Activated CD8-positive, alpha-beta T cell treated with anti-CD3 and anti-CD28 coated beads, Interleukin-2, amount 10 ng/mL, durations not matched to agents 7 days and 5 days (primary cell): ENCODE data around the gene ARID1B. TPM values are rescaled to one million over a fixed set of nuclear protein-coding genes. Genes with fewer than 3 reads are reported as not detected.

ENCODE experiments used
- ATAC-seq: fragments of 150-1000 bp; cut with Tn5 transposase; one replicate; pipeline ENCODE4 v1.10.0; 2021; ENCODE audit warnings: moderate library complexity
- CTCF ChIA-PET: fragments of 350-600 bp; sonication (Branson Sonifier 250); formaldehyde crosslinking; loops from one replicate; lab custom pipeline; 2021; ENCODE audit warnings: antibody characterized with exemption; lab: Charles Lee
- POLR2A ChIA-PET: fragments of 350-600 bp; sonication (Branson Sonifier 250); formaldehyde crosslinking; loops from one replicate; lab custom pipeline; 2021; ENCODE audit warnings: antibody characterized with exemption; lab: Charles Lee
- DNase-seq: peaks from one replicate; pipeline ENCODE4 v3.0.0-alpha.2; 2020
- H3K27ac Mint-ChIP-seq: one replicate; pipeline ENCODE4 v1.8.0; 2021; ENCODE audit warnings: mild to moderate bottlenecking, mixed read lengths
- H3K27me3 Mint-ChIP-seq: one replicate; pipeline ENCODE4 v1.8.0; 2021; ENCODE audit warnings: low read depth, mixed read lengths
- H3K36me3 Mint-ChIP-seq: one replicate; pipeline ENCODE4 v1.8.0; 2021; ENCODE audit warnings: low read depth, mixed read lengths
- H3K4me1 Mint-ChIP-seq: one replicate; pipeline ENCODE4 v1.8.0; 2021; ENCODE audit warnings: low read depth, mixed read lengths
- H3K4me3 Mint-ChIP-seq: one replicate; pipeline ENCODE4 v1.8.0; 2021; ENCODE audit warnings: mild to moderate bottlenecking, mixed read lengths
- H3K9me3 Mint-ChIP-seq: one replicate; pipeline ENCODE4 v1.8.0; 2022; ENCODE audit warnings: mixed read lengths; ENCODE audit not compliant: insufficient read depth
- total RNA-seq, 2 experiments: library from RNA; stranded (reverse); gene quantifications; one replicate each; pipeline ENCODE4 v1.2.3, GENCODE V29; 2021

The ARID1B gene
- total RNA-seq, 2 experiments from 2014 or later = 60.9 to 62.4 TPM

GRCh38 chr6:157222201-157222981, 445.2 kb downstream of the ARID1B start:
- ATAC-seq = no peak
- H3K9me3 Mint-ChIP-seq = no peaks in the 10 kb centered on the region
- CTCF ChIA-PET = interaction anchor here (0.9 to 2.0 kb wide), 4 partner anchors 13 to 444 kb away, joined by 4 to 12 read pairs (median 7); no protein-coding TSS in a partner anchor
- no peak for DNase-seq
- no peaks in the 10 kb centered on the region for H3K36me3 Mint-ChIP-seq
- H3K27ac Mint-ChIP-seq = peak overlapping the region; percentile 82
- H3K4me3 Mint-ChIP-seq = peak overlapping the region; percentile 3
- POLR2A ChIA-PET = interaction anchor here (0.6 to 1.1 kb wide), 2 partner anchors 52 to 236 kb away, joined by 3 to 6 read pairs; no protein-coding TSS in a partner anchor
- peaks cover 3% of the 10 kb centered on the region for H3K27me3 Mint-ChIP-seq
- H3K4me1 Mint-ChIP-seq = peaks cover 42% of the 10 kb centered on the region

- Mint-ChIP-seq H3K36me3 (no peaks in the 10 kb centered on the region), H3K9me3 (no peaks in the 10 kb centered on the region), H3K27me3 (peaks cover 3% of the 10 kb centered on the region), H3K4me1 (peaks cover 49% of the 10 kb centered on the region), H3K27ac (peak overlapping the region; percentile 82), H3K4me3 (no peak overlapping the region)
- ChIA-PET CTCF (interaction anchor here (0.9 to 2.0 kb wide), 4 partner anchors 12 to 443 kb away, joined by 4 to 12 read pairs (median 7); no protein-coding TSS in a partner anchor), POLR2A (interaction anchor here (0.6 to 1.1 kb wide), 2 partner anchors 51 to 237 kb away, joined by 3 to 6 read pairs; no protein-coding TSS in a partner anchor)
- ATAC-seq (no peak), DNase-seq (no peak)
Measured at GRCh38 chr6:157223021-157223430, 445.8 kb downstream of the ARID1B start.

- DNase-seq = no peak
- Mint-ChIP-seq H3K9me3 (no peaks in the 10 kb centered on the region), H3K36me3 (no peaks in the 10 kb centered on the region), H3K27ac (no peak overlapping the region), H3K4me3 (no peak overlapping the region), H3K27me3 (peaks cover 3% of the 10 kb centered on the region), H3K4me1 (peaks cover 53% of the 10 kb centered on the region)
- ChIA-PET POLR2A (interaction anchor here (1.1 kb wide), 1 partner anchor 51 kb away, joined by 6 read pairs; no protein-coding TSS in a partner anchor), CTCF (interaction anchor here (1.0 to 2.0 kb wide), 3 partner anchors 12 to 51 kb away, joined by 4 to 12 read pairs (median 9); no protein-coding TSS in a partner anchor)
- no peak for ATAC-seq
Measured at GRCh38 chr6:157223511-157223910, 446.3 kb downstream of the ARID1B start.

GRCh38 chr6:157224178-157224950, 447.2 kb downstream of the ARID1B start:
- DNase-seq = no peak
- Mint-ChIP-seq H3K4me3 (no peak overlapping the region), H3K27ac (no peak overlapping the region), H3K9me3 (no peaks in the 10 kb centered on the region), H3K27me3 (peaks cover 3% of the 10 kb centered on the region), H3K4me1 (peaks cover 60% of the 10 kb centered on the region), H3K36me3 (no peaks in the 10 kb centered on the region)
- ChIA-PET CTCF (interaction anchor here (2.0 kb wide), 1 partner anchor 11 kb away, joined by 12 read pairs; no protein-coding TSS in a partner anchor), POLR2A (interaction anchor here (0.8 kb wide), 1 partner anchor 14 kb away, joined by 3 read pairs; no protein-coding TSS in a partner anchor)
- no peak for ATAC-seq

GRCh38 chr6:157224951-157225574, 447.9 kb downstream of the ARID1B start:
- no peak overlapping the region for H3K27ac Mint-ChIP-seq
- CTCF ChIA-PET = interaction anchor here (0.8 to 1.9 kb wide), 4 partner anchors 11 to 100 kb away, joined by 3 to 5 read pairs (median 3); no protein-coding TSS in a partner anchor
- no peak for DNase-seq
- H3K4me3 Mint-ChIP-seq = no peak overlapping the region
- no peak for ATAC-seq
- POLR2A ChIA-PET = interaction anchor here (0.8 kb wide), 1 partner anchor 13 kb away, joined by 3 read pairs; no protein-coding TSS in a partner anchor
- H3K9me3 Mint-ChIP-seq = no peaks in the 10 kb centered on the region
- H3K36me3 Mint-ChIP-seq = no peaks in the 10 kb centered on the region
- H3K4me1 Mint-ChIP-seq = peaks cover 59% of the 10 kb centered on the region
- peaks cover 3% of the 10 kb centered on the region for H3K27me3 Mint-ChIP-seq

GRCh38 chr6:157225575-157225995, 448.4 kb downstream of the ARID1B start:
- DNase-seq (no peak), ATAC-seq (no peak)
- no peaks in the 10 kb centered on the region for H3K36me3 Mint-ChIP-seq
- H3K4me3 Mint-ChIP-seq = no peak overlapping the region
- no peaks in the 10 kb centered on the region for H3K9me3 Mint-ChIP-seq
- POLR2A ChIA-PET = interaction anchor here (0.6 kb wide), 1 partner anchor 59 kb away, joined by 4 read pairs; no protein-coding TSS in a partner anchor
- peaks cover 1% of the 10 kb centered on the region for H3K27me3 Mint-ChIP-seq
- CTCF ChIA-PET = interaction anchor here (0.8 to 1.9 kb wide), 4 partner anchors 10 to 99 kb away, joined by 3 to 5 read pairs (median 3); no protein-coding TSS in a partner anchor
- H3K27ac Mint-ChIP-seq = no peak overlapping the region
- peaks cover 57% of the 10 kb centered on the region for H3K4me1 Mint-ChIP-seq

GRCh38 chr6:157226026-157226625, 448.9 kb downstream of the ARID1B start:
- ChIA-PET CTCF (interaction anchor here (0.8 to 1.9 kb wide), 4 partner anchors 10 to 99 kb away, joined by 3 to 5 read pairs (median 3); no protein-coding TSS in a partner anchor), POLR2A (interaction anchor here (0.6 kb wide), 1 partner anchor 59 kb away, joined by 4 read pairs; no protein-coding TSS in a partner anchor)
- no peak for ATAC-seq
- Mint-ChIP-seq H3K9me3 (no peaks in the 10 kb centered on the region), H3K4me3 (no peak overlapping the region), H3K27me3 (peaks cover 1% of the 10 kb centered on the region), H3K4me1 (peaks cover 52% of the 10 kb centered on the region), H3K36me3 (no peaks in the 10 kb centered on the region), H3K27ac (no peak overlapping the region)
- DNase-seq = no peak

GRCh38 chr6:157226761-157227160, 449.6 kb downstream of the ARID1B start:
- no peaks in the 10 kb centered on the region for H3K36me3 Mint-ChIP-seq
- POLR2A ChIA-PET = no interaction called here
- H3K4me3 Mint-ChIP-seq = no peak overlapping the region
- H3K27me3 Mint-ChIP-seq = peaks cover 1% of the 10 kb centered on the region
- CTCF ChIA-PET = interaction anchor here (1.4 to 1.9 kb wide), 3 partner anchors 9 to 48 kb away, joined by 3 to 5 read pairs (median 3); no protein-coding TSS in a partner anchor
- DNase-seq (no peak), ATAC-seq (no peak)
- no peaks in the 10 kb centered on the region for H3K9me3 Mint-ChIP-seq
- H3K4me1 Mint-ChIP-seq = peaks cover 46% of the 10 kb centered on the region
- H3K27ac Mint-ChIP-seq = no peak overlapping the region

GRCh38 chr6:157227202-157228166, 450.3 kb downstream of the ARID1B start:
- H3K4me3 Mint-ChIP-seq = no peak overlapping the region
- ATAC-seq (peak; percentile 65), DNase-seq (peak; percentile 59)
- CTCF ChIA-PET = interaction anchor here (1.9 kb wide), 1 partner anchor 8 kb away, joined by 5 read pairs; no protein-coding TSS in a partner anchor
- H3K27ac Mint-ChIP-seq = peak overlapping the region; percentile 58
- no peaks in the 10 kb centered on the region for H3K9me3 Mint-ChIP-seq
- peaks cover 2% of the 10 kb centered on the region for H3K27me3 Mint-ChIP-seq
- POLR2A ChIA-PET = no interaction called here
- no peaks in the 10 kb centered on the region for H3K36me3 Mint-ChIP-seq
- peaks cover 39% of the 10 kb centered on the region for H3K4me1 Mint-ChIP-seq
